HG02610 (cell line): ENCODE data around the gene PRMT1.
"Not testable (repeated sequence)": the region's sequence is repeated elsewhere in the genome, so short reads cannot be mapped to it uniquely, and the experiment has no call there.

Experiments
- ATAC-seq: cut with Tn5 transposase; IDR thresholded peaks from one replicate; pipeline ENCODE4 v1.9.1; 2021; ENCODE audit warnings: mild to moderate bottlenecking, moderate library complexity; ENCODE audit not compliant: unreplicated experiment

Gene PRMT1

DNA sequence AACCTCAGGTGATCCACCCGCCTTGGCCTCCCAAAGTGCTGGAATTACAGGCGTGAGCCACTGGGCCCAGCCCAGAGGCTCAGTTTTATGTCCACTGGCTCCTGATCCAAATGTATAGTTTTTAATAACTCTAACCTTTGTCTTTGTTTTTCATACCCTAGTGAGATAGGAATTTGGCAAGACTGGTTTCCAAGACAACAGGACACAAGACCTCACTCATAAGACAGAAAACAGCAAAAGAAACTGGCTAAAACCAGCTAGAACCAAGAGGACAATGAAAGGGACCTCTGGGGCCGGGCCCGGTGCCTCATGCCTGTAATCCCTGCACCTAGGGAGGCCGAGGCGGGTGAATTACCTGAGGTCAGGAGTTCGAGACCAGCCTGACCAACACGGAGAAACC, 41.4 kb downstream of the PRMT1 start:
- no peak for ATAC-seq

GRCh38 chr19:49718991-49719390, 41.9 kb downstream of the PRMT1 start:
- no peak for ATAC-seq

DNA sequence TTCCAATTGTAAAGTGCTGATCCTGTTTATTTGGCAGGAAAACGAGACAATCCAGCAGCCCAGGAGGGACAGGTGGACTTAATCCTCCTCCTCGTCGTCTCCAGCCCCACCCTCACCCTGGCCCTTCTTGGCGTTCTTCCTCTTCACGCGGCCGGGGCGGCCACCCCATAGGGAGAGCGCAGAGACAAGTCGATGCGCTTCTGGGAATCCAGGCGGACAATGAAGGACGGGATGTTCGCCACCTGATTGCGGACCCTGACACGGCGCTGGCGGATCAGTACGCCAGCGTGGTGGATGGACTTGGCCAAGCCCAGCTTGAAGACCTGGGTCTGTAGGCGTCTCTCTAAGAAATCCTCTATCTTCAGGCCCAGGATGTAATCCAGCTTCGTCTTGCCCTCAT, 42.3 kb downstream of the PRMT1 start:
- ATAC-seq = not testable (repeated sequence)

DNA sequence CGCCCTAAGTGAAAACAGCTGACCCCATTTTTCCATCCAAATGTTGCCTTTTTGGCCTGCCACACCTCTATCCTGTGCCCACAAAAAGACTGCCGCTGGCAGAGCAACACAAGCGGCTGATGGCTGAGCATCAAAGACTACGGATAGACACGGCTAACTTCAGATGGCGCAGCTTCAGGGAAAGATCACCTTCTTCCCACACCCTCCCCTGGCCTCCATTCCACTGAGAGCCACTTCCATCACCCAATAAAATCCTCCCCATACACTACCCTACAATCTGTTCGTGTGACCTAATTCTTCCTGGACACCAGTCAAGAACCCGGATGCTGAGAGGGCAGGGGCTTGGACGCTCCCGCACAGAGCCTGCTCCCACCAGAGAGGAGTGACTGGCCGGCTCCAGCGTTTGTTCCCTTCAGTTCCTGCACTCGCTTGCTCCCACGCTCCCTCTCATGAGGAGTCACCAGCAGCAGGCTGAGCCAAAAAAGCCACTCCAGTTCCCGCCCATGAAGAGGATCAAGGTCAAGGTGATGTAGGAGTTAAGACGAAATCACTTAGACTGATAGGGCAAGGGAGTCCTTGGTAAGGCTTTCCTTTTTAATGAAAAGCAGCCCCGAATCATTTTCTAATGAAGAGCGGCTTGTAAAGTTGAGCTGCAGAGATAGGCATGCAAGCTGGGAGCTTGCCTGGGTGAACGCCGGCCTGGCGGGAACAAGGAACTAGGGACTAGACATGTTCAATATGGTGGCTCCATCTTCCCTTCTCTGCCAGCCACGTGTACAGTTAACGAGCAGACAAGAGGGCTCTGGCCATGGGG, 50.4 kb downstream of the PRMT1 start:
- ATAC-seq = no peak

GRCh38 chr19:49730166-49730565, 53.1 kb downstream of the PRMT1 start:
- ATAC-seq = no peak
